GM12892 (cell line): ENCODE measurements around the gene GPSM3.

ENCODE experiments used
- POLR2A ChIP-seq: IDR thresholded peaks from 2 replicates; pipeline ENCODE4 v1.6.1; 2011; ENCODE audit warnings: low read depth, low read length, control low read depth
- POLR2AphosphoS5 ChIP-seq: IDR thresholded peaks from 2 replicates; pipeline ENCODE4 v1.6.1; 2011; ENCODE audit warnings: low read depth, low read length, control low read depth
- TAF1 ChIP-seq: IDR thresholded peaks from 2 replicates; pipeline ENCODE4 v1.6.1; 2011; ENCODE audit warnings: low read depth, mild to moderate bottlenecking, control low read depth, low read length, borderline replicate concordance

DNA sequence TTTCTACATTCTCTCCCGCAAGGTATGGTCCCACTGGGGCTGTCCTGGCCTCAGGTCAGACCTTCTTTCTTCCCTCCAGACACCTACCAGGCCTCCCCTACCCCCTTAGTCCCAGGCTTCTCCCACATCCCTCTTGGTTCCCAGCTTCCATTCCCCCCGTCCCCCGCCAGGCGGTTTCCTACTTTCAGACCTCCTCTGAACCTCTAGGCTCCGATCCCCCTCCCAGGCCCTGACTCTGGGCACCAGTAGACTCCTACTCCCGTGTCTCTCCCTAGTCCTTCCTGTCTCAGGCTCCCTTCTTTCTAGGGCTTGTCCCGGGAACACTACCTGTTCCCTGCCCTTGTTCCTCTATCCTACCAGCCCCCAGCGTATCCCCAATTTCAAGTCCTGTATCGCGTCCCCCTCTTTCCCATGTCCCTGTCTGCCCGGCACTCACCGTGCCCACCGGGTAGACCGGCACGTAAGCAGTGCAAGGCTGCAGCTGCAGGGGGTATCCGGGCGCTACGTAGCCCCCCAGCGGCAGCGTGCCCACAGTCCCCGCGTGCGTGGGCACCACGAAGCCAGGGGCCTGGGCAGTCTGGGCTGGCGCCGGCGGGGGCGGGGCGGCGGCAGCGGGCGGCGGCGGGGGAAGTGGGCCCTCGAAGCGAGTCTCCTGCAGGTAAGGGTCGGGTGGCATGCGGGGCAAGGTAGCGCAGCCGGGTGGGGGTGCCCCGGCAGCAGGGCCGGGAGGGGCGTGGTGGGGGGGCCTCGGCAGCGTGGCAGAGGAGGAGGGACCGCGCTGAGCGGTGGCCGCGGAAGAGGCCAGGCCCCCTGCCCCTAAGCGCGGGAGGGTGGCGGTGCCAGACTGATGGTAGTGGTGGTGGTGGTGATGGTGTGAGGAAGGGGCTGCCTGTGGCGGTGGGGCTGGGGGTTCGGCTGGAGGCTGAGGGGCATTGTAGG is 42.2 kb downstream of the GPSM3 start:
- TF ChIP-seq POLR2A, result no peak
- TF ChIP-seq TAF1, result no peak
- no peak for TF ChIP-seq POLR2AphosphoS5
